Upper lobe of right lung (tissue), 1 donor: Measurements from ENCODE around the gene EHMT2. TPM values are rescaled to one million over a fixed set of nuclear protein-coding genes. Genes with fewer than 3 reads are reported as not detected.
A peak's percentile ranks its signal among the peaks of the same experiment; 100 is the strongest.

Experiments
- ATAC-seq: fragments of 200-7000 bp; cut with Tn5 transposase; one replicate; pipeline ENCODE4 v1.9.1; 2020; ENCODE audit warnings: mild to moderate bottlenecking, moderate library complexity
- DNase-seq: peaks from one replicate; pipeline ENCODE4 v3.0.0-alpha.2; 2020
- H3K27ac ChIP-seq: fragments of 200-600 bp; one replicate; pipeline ENCODE4 v1.8.0; 2022
- H3K27me3 ChIP-seq: fragments of 200-600 bp; one replicate; pipeline ENCODE4 v1.8.0; 2022; ENCODE audit warnings: mild to moderate bottlenecking
- H3K36me3 ChIP-seq: fragments of 200-600 bp; one replicate; pipeline ENCODE4 v1.8.0; 2022
- H3K4me1 ChIP-seq: fragments of 200-600 bp; one replicate; pipeline ENCODE4 v1.8.0; 2022
- H3K4me3 ChIP-seq: fragments of 200-600 bp; one replicate; pipeline ENCODE4 v1.8.0; 2022; ENCODE audit warnings: mild to moderate bottlenecking
- H3K9me3 ChIP-seq: fragments of 200-600 bp; one replicate; pipeline ENCODE4 v1.8.0; 2022
- intact Hi-C: fragments of 100-400 bp; cut with DNase I; formaldehyde crosslinking; loops from one replicate; pipeline ENCODE4 v1.11.0; 2022
- total RNA-seq: library from RNA; stranded (reverse); fragmentation: NEBNext Ultra II Directional; extraction: Animal tissue kit (Norgen Biotek cat#: 25700); gene quantifications from one replicate; pipeline ENCODE4 v1.2.1, GENCODE V29; 2021
- TF ChIP-seq, protein P1 (sequence below): fragments of 200-600 bp; IDR thresholded peaks from one replicate; pipeline ENCODE4 v1.8.0; 2022; ENCODE audit warnings: antibody characterized with exemption
- donor health status: DM: no; HTN: yes; CAD: no; lungs with severe emphysema.

The EHMT2 gene
- total RNA-seq, 1 donor from 2014 or later = 36.0 TPM

DNA sequence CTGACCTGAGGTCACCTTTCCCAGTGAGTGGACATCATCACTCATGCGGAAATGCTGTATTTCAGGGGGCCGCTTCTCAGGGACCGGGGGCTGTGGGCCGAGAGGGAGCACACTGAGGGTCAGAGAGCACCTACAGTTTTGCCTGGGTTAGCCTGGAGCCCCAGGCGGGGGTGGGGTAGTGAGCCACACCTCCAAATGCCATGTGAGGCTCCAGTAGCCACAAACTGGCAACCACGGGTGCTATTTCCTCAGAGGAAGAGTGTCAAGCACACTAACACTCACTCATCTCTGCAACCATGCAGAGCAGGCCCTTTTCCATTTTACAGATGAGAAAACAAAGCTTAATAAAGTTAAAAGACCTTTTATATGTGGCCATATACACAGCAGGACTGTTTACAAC lies 4.7 kb downstream of the EHMT2 start:
- Histone ChIP-seq H3K9me3 (no peaks in the 10 kb centered on the region), H3K36me3 (peaks cover 67% of the 10 kb centered on the region), H3K4me1 (peaks cover 6% of the 10 kb centered on the region), H3K4me3 (no peak overlapping the region), H3K27ac (no peak overlapping the region), H3K27me3 (no peaks in the 10 kb centered on the region)
- ATAC-seq (no peak), DNase-seq (no peak)
- TF ChIP-seq, protein P1, sequence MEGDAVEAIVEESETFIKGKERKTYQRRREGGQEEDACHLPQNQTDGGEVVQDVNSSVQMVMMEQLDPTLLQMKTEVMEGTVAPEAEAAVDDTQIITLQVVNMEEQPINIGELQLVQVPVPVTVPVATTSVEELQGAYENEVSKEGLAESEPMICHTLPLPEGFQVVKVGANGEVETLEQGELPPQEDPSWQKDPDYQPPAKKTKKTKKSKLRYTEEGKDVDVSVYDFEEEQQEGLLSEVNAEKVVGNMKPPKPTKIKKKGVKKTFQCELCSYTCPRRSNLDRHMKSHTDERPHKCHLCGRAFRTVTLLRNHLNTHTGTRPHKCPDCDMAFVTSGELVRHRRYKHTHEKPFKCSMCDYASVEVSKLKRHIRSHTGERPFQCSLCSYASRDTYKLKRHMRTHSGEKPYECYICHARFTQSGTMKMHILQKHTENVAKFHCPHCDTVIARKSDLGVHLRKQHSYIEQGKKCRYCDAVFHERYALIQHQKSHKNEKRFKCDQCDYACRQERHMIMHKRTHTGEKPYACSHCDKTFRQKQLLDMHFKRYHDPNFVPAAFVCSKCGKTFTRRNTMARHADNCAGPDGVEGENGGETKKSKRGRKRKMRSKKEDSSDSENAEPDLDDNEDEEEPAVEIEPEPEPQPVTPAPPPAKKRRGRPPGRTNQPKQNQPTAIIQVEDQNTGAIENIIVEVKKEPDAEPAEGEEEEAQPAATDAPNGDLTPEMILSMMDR = no peak
- intact Hi-C loops = no loop called here

DNA sequence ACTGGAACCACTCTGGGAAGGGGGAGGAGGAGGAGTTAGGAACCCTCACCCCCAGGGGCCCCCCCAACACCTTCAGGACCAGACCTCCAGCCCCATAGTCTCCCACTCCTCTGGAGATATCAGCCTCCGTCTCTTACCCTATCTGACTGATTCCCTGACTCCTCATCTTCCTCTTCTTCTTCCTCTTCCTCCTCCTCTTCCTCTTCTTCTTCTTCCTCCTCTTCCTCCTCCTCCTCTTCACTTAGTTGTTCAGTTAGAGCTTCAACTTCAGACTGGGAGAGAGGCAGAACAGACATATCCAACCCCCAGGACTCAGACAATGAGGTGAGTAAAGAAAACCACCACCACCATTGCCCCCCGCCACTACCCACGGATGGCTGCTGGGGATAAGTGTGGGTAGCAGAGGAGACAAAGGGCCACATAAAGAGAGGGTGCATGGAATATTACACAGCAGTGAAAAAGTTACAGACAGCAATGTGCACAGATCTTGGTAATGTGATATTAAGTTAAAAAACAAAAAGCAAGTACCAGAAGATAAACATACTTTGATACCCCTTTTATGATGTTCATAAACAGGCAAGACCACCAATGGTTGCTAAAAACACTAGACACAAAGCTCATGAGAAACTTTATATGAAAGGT lies 8.0 kb downstream of the EHMT2 start:
- ATAC-seq (no peak), DNase-seq (no peak)
- TF ChIP-seq, protein P1 = no peak
- Histone ChIP-seq H3K4me3 (no peak overlapping the region), H3K9me3 (no peaks in the 10 kb centered on the region), H3K27me3 (no peaks in the 10 kb centered on the region), H3K4me1 (no peaks in the 10 kb centered on the region), H3K36me3 (peaks cover 84% of the 10 kb centered on the region), H3K27ac (no peak overlapping the region)
- intact Hi-C loops = no loop called here

DNA sequence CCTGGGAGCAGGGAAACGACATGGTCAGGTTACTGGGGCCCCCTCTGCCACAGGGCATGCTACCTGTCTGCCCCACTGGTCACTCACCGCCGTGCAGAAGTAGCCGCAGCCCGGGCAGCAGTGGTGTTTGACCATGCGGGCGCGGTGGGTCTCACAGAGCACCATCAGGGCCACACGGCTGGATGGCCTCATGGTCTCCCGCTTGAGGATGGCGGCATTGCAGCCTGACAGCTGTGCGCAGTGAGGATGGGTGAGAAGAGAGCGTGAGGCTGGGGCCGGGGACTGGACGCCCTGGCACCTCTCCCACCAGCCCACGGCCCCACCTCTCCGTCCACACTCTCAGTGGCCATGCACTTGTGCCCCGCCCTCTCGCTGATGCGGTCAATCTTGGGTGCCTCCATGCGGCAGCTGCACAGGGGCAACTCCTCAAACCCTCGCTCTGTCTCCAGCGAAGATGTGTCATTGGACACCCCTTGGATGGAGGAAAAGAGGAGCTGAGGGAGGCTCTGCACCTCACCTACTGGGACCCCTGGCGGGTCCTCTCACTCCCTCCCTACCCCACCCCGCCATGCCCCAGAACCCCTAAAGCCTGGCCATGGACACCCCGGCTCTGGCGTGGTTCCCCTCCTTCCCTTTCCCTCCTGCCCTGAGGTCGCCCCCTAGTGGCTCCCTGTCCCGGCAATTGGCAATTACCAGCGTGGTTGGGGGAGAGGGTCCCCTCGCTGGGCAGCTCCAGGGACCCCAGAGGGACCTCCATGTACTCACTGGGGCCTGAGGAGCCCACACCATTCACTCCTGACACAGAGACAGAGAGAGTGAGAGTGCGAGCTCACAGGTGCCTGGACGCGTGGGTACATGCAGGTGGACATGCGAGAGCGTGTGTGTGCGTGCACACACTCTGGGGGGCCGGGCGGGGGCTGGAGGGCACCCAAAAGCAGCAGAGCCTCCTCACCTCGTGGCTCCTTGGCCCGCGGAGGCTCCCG lies 8.9 kb downstream of the EHMT2 start:
- Histone ChIP-seq H3K4me1 (no peaks in the 10 kb centered on the region), H3K4me3 (no peak overlapping the region), H3K36me3 (peaks cover 90% of the 10 kb centered on the region), H3K27ac (no peak overlapping the region), H3K27me3 (no peaks in the 10 kb centered on the region), H3K9me3 (no peaks in the 10 kb centered on the region)
- intact Hi-C loops = no loop called here
- ATAC-seq (peak; percentile 64), DNase-seq (peak; percentile 73)
- TF ChIP-seq, protein P1 = peak; percentile 70

DNA sequence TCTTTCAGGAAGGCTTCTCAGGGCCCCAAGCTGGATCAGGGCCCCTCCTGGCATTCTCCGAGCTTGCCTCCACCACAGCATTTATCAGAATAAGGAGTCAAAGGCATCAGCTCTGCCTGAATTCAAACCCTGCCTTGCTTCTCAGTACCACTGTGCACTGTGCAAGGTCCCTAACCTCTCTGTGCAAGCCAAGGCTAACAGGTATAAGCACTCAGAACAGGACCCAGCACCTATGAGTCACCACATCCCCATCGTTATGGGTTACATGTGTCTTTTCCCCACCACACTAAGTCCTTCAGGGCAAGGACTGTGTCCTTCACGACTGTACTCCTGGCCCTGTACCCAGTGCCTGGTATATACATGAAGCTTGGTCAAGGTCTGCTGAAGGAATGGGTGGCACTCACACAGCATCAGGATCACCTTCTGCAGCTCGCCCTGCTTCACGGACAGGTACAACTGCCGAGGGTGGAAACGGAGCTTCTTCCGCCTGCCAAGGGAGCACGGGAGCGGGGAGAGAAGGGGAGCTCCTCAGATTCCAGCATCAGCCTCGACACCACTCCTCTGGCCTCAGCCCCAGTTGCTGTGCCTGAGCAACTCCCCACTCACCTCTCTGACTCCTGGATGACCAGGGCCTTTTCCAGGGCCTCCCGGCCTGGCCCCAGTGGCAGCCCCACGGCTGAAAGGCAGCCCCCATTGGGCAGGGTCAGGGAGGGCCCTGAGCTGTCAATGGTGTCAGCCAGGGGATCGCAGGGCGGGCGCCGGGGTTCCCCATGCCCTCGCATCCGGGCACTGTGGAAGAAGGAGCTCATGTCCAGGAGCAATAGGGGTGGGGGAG lies 10.1 kb downstream of the EHMT2 start:
- ATAC-seq (no peak), DNase-seq (no peak)

DNA sequence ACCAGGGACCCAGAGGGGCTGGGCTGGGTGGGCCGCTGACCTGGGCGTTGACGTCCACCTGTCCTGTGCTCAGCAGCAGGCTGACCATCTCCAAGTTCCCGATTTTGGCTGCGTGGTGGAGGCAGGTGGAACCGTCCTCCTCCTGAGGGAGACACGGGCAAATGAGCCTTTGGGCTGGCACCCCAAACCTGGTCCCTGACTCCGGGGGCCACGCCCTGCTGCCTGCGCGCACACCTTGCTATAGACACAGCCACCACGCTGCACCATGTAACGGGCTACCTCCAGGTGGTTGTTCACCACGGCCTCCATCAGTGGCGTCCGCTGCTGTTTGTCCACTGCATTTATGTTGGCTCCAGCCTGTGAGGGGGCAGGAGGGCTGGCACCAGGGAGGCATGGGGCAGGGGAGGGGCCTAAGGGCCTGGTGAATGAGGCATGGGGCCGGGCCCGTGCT lies 10.9 kb downstream of the EHMT2 start:
- DNase-seq (no peak), ATAC-seq (no peak)
- TF ChIP-seq, protein P1 = no peak
- Histone ChIP-seq H3K4me1 (no peaks in the 10 kb centered on the region), H3K27me3 (no peaks in the 10 kb centered on the region), H3K27ac (no peak overlapping the region), H3K36me3 (peaks cover 89% of the 10 kb centered on the region), H3K4me3 (no peak overlapping the region), H3K9me3 (no peaks in the 10 kb centered on the region)
- intact Hi-C loops = no loop called here

More for the DNA sequence above, 10.1 kb downstream of the EHMT2 start:
- TF ChIP-seq, protein P1 = no peak
- Histone ChIP-seq H3K27me3 (no peaks in the 10 kb centered on the region), H3K4me3 (no peak overlapping the region), H3K9me3 (no peaks in the 10 kb centered on the region), H3K36me3 (peaks cover 90% of the 10 kb centered on the region), H3K27ac (no peak overlapping the region), H3K4me1 (no peaks in the 10 kb centered on the region)
- intact Hi-C loops = no loop called here
